ENCODE data around the gene CHPF. TPM values are rescaled to one million over a fixed set of nuclear protein-coding genes. Genes with fewer than 3 reads are reported as not detected.

CHPF gene
- total and polyA plus RNA-seq, 10 of the 15 experiments (the other 5 are each of a cell fraction or from before 2014, with no cell fraction given) = 0.09 to 17.4 (median 8.3) TPM; not detected in 1

DNA sequence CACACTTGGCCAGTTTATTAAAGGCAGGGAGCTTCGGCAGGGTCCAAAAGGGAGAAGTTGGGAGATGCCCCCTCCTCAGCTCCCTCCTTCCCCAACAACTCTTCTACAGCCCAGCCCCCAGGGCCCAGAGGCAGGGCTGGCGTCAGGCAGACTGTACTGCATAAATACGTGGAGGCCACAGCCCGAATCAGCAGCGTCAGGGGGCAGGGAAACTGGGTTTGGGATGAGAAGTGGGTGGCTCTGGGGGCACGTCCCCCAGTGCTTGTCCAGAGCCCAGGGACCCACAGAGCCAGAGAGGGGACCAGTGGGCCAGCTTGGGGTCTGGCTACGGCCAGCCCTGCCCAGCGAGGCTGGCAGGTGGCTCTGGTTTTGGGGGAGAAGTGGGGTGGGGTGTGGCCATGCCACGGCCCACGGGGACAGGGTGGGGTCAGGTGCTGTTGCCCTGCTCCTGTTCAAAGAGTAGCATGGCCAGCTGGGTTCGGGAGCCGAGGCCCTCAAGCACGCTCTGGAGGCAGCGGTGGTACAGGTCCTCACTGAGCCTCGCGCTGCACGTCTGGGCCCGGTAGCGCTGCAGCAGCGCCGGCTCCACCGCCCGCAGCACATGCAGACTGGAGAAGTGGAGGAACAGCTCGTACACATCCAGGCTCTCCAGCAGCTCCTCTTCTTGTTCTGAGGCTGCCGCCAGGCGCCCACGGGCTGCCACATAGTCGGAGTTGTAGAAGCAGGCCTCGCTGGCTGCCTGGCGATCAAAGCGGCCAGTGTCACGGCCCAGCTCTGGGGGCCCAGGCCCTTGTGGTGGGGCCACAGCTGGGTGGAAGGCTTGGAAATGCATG lies 4.4 kb downstream of the CHPF start:
- Histone ChIP-seq H2AFZ (ENCODE audit: control insufficient read depth, low read depth, low read length) (no peak overlapping the region), H3K36me3 (ENCODE audit: control insufficient read depth in 2 of 2, insufficient read depth in 2 of 2, low read length in 1 of 2) (no peaks in the 10 kb centered on the region; a peak in 1 of 4 replicates), H3K4me1 (ENCODE audit: control insufficient read depth, insufficient read depth, low read length) (peaks cover 3% of the 10 kb centered on the region; the same call in 1 of the 2 replicates), H3K27ac (ENCODE audit: control insufficient read depth, insufficient read depth) (no peak overlapping the region), H3K4me3 (no peak overlapping the region), H3K27me3 (replicated peaks in 1 of 2; ENCODE audit: control insufficient read depth in 2 of 2, insufficient read depth in 2 of 2, low read length in 1 of 2) (peaks cover 0 to 3% of the 10 kb centered on the region in 2 experiments; a peak in 2 of 4 replicates), H3K79me2 (ENCODE audit: control insufficient read depth, insufficient read depth, low read length) (no peaks in the 10 kb centered on the region), H3K4me2 (ENCODE audit: control insufficient read depth, insufficient read depth) (no peak overlapping the region), H3K9ac (ENCODE audit: control insufficient read depth, insufficient read depth, low read length) (no peak overlapping the region), H3K9me3 (replicated peaks; ENCODE audit: control insufficient read depth, insufficient read depth, low read length) (no peaks in the 10 kb centered on the region), H4K20me1 (ENCODE audit: control insufficient read depth, insufficient read depth) (no peaks in the 10 kb centered on the region)
- ChIA-PET POLR2A (no interaction called here), SMC1A (ENCODE audit: uncharacterized antibody, unreplicated experiment) (no interaction called here), RAD21 (ENCODE audit: unreplicated experiment) (no interaction called here), CTCF (interaction anchor here (1.3 to 4.6 kb wide), 2 partner anchors 9 to 152 kb away, joined by 4 to 63 read pairs; no protein-coding TSS in a partner anchor)
- ATAC-seq (no peak), DNase-seq (ENCODE audit: low read depth, low spot score) (no peak), FAIRE-seq (no peak)
- in situ Hi-C loops (cut with MboI) (no loop called here), intact Hi-C loops (cut with micrococcal nuclease; ENCODE audit: unreplicated experiment) (no loop called here)
- 78% methylated on average over 32 of the region's 32 CpGs for WGBS (ENCODE audit: insufficient coverage, insufficient replicate concordance, low lambda C conversion rate, missing lambda C conversion rate)
- TF ChIP-seq MEF2B (IDR thresholded peaks at IDR 0.05; ENCODE audit: partially characterized antibody, poor library complexity, severe bottlenecking) = no peak
- TF ChIP-seq, protein P1, sequence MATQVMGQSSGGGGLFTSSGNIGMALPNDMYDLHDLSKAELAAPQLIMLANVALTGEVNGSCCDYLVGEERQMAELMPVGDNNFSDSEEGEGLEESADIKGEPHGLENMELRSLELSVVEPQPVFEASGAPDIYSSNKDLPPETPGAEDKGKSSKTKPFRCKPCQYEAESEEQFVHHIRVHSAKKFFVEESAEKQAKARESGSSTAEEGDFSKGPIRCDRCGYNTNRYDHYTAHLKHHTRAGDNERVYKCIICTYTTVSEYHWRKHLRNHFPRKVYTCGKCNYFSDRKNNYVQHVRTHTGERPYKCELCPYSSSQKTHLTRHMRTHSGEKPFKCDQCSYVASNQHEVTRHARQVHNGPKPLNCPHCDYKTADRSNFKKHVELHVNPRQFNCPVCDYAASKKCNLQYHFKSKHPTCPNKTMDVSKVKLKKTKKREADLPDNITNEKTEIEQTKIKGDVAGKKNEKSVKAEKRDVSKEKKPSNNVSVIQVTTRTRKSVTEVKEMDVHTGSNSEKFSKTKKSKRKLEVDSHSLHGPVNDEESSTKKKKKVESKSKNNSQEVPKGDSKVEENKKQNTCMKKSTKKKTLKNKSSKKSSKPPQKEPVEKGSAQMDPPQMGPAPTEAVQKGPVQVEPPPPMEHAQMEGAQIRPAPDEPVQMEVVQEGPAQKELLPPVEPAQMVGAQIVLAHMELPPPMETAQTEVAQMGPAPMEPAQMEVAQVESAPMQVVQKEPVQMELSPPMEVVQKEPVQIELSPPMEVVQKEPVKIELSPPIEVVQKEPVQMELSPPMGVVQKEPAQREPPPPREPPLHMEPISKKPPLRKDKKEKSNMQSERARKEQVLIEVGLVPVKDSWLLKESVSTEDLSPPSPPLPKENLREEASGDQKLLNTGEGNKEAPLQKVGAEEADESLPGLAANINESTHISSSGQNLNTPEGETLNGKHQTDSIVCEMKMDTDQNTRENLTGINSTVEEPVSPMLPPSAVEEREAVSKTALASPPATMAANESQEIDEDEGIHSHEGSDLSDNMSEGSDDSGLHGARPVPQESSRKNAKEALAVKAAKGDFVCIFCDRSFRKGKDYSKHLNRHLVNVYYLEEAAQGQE (IDR thresholded peaks at IDR 0.05; ENCODE audit: low read depth, low read length) = no peak
- no peak for TF ChIP-seq MTA2 (IDR thresholded peaks at IDR 0.05; ENCODE audit: low read depth)
- TF ChIP-seq, protein P2, sequence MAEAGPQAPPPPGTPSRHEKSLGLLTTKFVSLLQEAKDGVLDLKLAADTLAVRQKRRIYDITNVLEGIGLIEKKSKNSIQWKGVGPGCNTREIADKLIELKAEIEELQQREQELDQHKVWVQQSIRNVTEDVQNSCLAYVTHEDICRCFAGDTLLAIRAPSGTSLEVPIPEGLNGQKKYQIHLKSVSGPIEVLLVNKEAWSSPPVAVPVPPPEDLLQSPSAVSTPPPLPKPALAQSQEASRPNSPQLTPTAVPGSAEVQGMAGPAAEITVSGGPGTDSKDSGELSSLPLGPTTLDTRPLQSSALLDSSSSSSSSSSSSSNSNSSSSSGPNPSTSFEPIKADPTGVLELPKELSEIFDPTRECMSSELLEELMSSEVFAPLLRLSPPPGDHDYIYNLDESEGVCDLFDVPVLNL (IDR thresholded peaks at IDR 0.05; ENCODE audit: low read depth, low read length) = no peak
- no peak for TF ChIP-seq NR2C2 (IDR thresholded peaks at IDR 0.05; ENCODE audit: borderline replicate concordance, control insufficient read depth, insufficient read length, low read depth)
- no TSS peak for BruUV-seq (replicated peaks)

Measured in GM12878 (cell line).